Measurements from ENCODE around the gene TSC22D2.

Gene TSC22D2

GRCh38 chr3:150399060-150399459 lies 9.0 kb upstream of the TSC22D2 start:
- H2AFZ ChIP-seq (ENCODE audit: low read length): no peak overlapping the region
- H3F3A ChIP-seq (ENCODE audit: insufficient read depth, low read length): no peaks in the 10 kb centered on the region
- no peak for DNase-seq
- no peaks in the 10 kb centered on the region for H3K4me1 ChIP-seq (ENCODE audit: low read length)
- H3K27ac ChIP-seq (ENCODE audit: low read length): no peak overlapping the region
- H3K4me2 ChIP-seq (ENCODE audit: low read depth, low read length): no peak overlapping the region
- no peaks in the 10 kb centered on the region for H3K27me3 ChIP-seq (replicated peaks; ENCODE audit: insufficient read depth, low read length)
- no peaks in the 10 kb centered on the region for H3K9me2 ChIP-seq (replicated peaks; ENCODE audit: insufficient read depth, low read length)
- H3K36me3 ChIP-seq (replicated peaks; ENCODE audit: insufficient read depth, low read length): no peaks in the 10 kb centered on the region
- no peaks in the 10 kb centered on the region for H3K79me2 ChIP-seq (ENCODE audit: low read length)
- no peaks in the 10 kb centered on the region for H3K9me3 ChIP-seq (replicated peaks; ENCODE audit: insufficient read depth, low read length)
- no peak for TF ChIP-seq CTCF (IDR thresholded peaks at IDR 0.05; ENCODE audit: low read length)
- no peak for TF ChIP-seq EZH2 (optimal IDR thresholded peaks at IDR 0.05; ENCODE audit: low read depth, low read length)
- no peak for TF ChIP-seq EZH2phosphoT487 (IDR thresholded peaks at IDR 0.05; ENCODE audit: low read length)
- no peak overlapping the region for H3K9ac ChIP-seq (ENCODE audit: low read length)
- H3K4me3 ChIP-seq (ENCODE audit: low read length): no peak overlapping the region
- H4K20me1 ChIP-seq (ENCODE audit: insufficient read depth, low read length): no peaks in the 10 kb centered on the region

GRCh38 chr3:150401285-150401684 lies 6.8 kb upstream of the TSC22D2 start:
- Histone ChIP-seq H3K9ac (ENCODE audit: low read length) (no peak overlapping the region), H3F3A (ENCODE audit: insufficient read depth, low read length) (no peaks in the 10 kb centered on the region), H3K4me2 (ENCODE audit: low read depth, low read length) (no peak overlapping the region), H4K20me1 (ENCODE audit: insufficient read depth, low read length) (no peaks in the 10 kb centered on the region), H3K4me1 (ENCODE audit: low read length) (no peaks in the 10 kb centered on the region), H2AFZ (ENCODE audit: low read length) (no peak overlapping the region), H3K27ac (ENCODE audit: low read length) (no peak overlapping the region), H3K79me2 (ENCODE audit: low read length) (no peaks in the 10 kb centered on the region), H3K27me3 (replicated peaks; ENCODE audit: insufficient read depth, low read length) (no peaks in the 10 kb centered on the region), H3K9me2 (replicated peaks; ENCODE audit: insufficient read depth, low read length) (no peaks in the 10 kb centered on the region), H3K36me3 (replicated peaks; ENCODE audit: insufficient read depth, low read length) (no peaks in the 10 kb centered on the region), H3K4me3 (ENCODE audit: low read length) (no peak overlapping the region), H3K9me3 (replicated peaks; ENCODE audit: insufficient read depth, low read length) (no peaks in the 10 kb centered on the region)
- no peak for DNase-seq
- TF ChIP-seq EZH2 (optimal IDR thresholded peaks at IDR 0.05; ENCODE audit: low read depth, low read length) (no peak), CTCF (IDR thresholded peaks at IDR 0.05; ENCODE audit: low read length) (no peak), EZH2phosphoT487 (IDR thresholded peaks at IDR 0.05; ENCODE audit: low read length) (no peak)

- no peaks in the 10 kb centered on the region for H4K20me1 ChIP-seq (ENCODE audit: insufficient read depth, low read length)
- DNase-seq: no peak
- H3K4me1 ChIP-seq (ENCODE audit: low read length): no peaks in the 10 kb centered on the region
- H2AFZ ChIP-seq (ENCODE audit: low read length): no peak overlapping the region
- no peak overlapping the region for H3K4me2 ChIP-seq (ENCODE audit: low read depth, low read length)
- no peaks in the 10 kb centered on the region for H3K79me2 ChIP-seq (ENCODE audit: low read length)
- H3K9me3 ChIP-seq (replicated peaks; ENCODE audit: insufficient read depth, low read length): no peaks in the 10 kb centered on the region
- H3K36me3 ChIP-seq (replicated peaks; ENCODE audit: insufficient read depth, low read length): no peaks in the 10 kb centered on the region
- H3K9me2 ChIP-seq (replicated peaks; ENCODE audit: insufficient read depth, low read length): no peaks in the 10 kb centered on the region
- H3K4me3 ChIP-seq (ENCODE audit: low read length): no peak overlapping the region
- peaks cover under 1% of the 10 kb centered on the region; the same call in 1 of the 2 replicates for H3F3A ChIP-seq (ENCODE audit: insufficient read depth, low read length)
- TF ChIP-seq EZH2 (optimal IDR thresholded peaks at IDR 0.05; ENCODE audit: low read depth, low read length) (no peak), EZH2phosphoT487 (IDR thresholded peaks at IDR 0.05; ENCODE audit: low read length) (no peak), CTCF (IDR thresholded peaks at IDR 0.05; ENCODE audit: low read length) (no peak)
- no peak overlapping the region for H3K9ac ChIP-seq (ENCODE audit: low read length)
- H3K27ac ChIP-seq (ENCODE audit: low read length): no peak overlapping the region
- no peaks in the 10 kb centered on the region for H3K27me3 ChIP-seq (replicated peaks; ENCODE audit: insufficient read depth, low read length)
Observed at GRCh38 chr3:150402217-150402616, 5.9 kb upstream of the TSC22D2 start.

All from MM.1S (cell line).